ENCODE results near the gene CAVIN1. TPM values are rescaled to one million over a fixed set of nuclear protein-coding genes. Genes with fewer than 3 reads are reported as not detected.
"Not testable (repeated sequence)": the region's sequence is repeated elsewhere in the genome, so short reads cannot be mapped to it uniquely, and the experiment has no call there.

CAVIN1 gene
- 192 and 215 TPM in 2 replicates for total RNA-seq (2014; rRNA removed; shearing (Covaris generic))

- peak; percentile 97 for DNase-seq (ENCODE audit: low read depth)
Observed at GRCh38 chr17:42422958-42423712, at the start of gene CAVIN1. Gene CAVIN1, minus strand, starts transcription at chr17:42423256. Its CDS starts 159 bp downstream, at chr17:42423097.

- no peak for DNase-seq (ENCODE audit: low read depth)
Observed at GRCh38 chr17:42467889-42468288, 44.8 kb upstream of the CAVIN1 start.

- no peak for DNase-seq (ENCODE audit: low read depth)
Observed at GRCh38 chr17:42463976-42464400, 40.9 kb upstream of the CAVIN1 start.

- no peak for DNase-seq (ENCODE audit: low read depth)
Observed at GRCh38 chr17:42460371-42460770, 37.3 kb upstream of the CAVIN1 start.

- DNase-seq (ENCODE audit: low read depth): peak; percentile 20
Observed at GRCh38 chr17:42459801-42460281, 36.8 kb upstream of the CAVIN1 start.

GRCh38 chr17:42459256-42459800 is 36.3 kb upstream of the CAVIN1 start:
- DNase-seq (ENCODE audit: low read depth): peak; percentile 51

GRCh38 chr17:42458497-42459255 is 35.6 kb upstream of the CAVIN1 start, which contains the start of gene ATP6V0A1:
Gene ATP6V0A1, plus strand, starts transcription at chr17:42458878. Its CDS starts 2,017 bp downstream, at chr17:42460895.
- DNase-seq (ENCODE audit: low read depth): peak; percentile 87

GRCh38 chr17:42457107-42457792 is 34.2 kb upstream of the CAVIN1 start:
- DNase-seq (ENCODE audit: low read depth): no peak

GRCh38 chr17:42456223-42457106 is 33.4 kb upstream of the CAVIN1 start:
- DNase-seq (ENCODE audit: low read depth): peak; percentile 34

GRCh38 chr17:42454987-42455386 is 31.9 kb upstream of the CAVIN1 start:
- not testable (repeated sequence) for DNase-seq (ENCODE audit: low read depth)

GRCh38 chr17:42453439-42453838 is 30.4 kb upstream of the CAVIN1 start:
- no peak for DNase-seq (ENCODE audit: low read depth)

GRCh38 chr17:42451270-42451669 is 28.2 kb upstream of the CAVIN1 start:
- DNase-seq (ENCODE audit: low read depth): not testable (repeated sequence)

- DNase-seq (ENCODE audit: low read depth): not testable (repeated sequence)
Observed at GRCh38 chr17:42449838-42450237, 26.8 kb upstream of the CAVIN1 start.

- DNase-seq (ENCODE audit: low read depth): not testable (repeated sequence)
Observed at GRCh38 chr17:42449176-42449575, 26.1 kb upstream of the CAVIN1 start.

GRCh38 chr17:42442196-42442565 is 19.1 kb upstream of the CAVIN1 start:
- DNase-seq (ENCODE audit: low read depth): no peak

- DNase-seq (ENCODE audit: low read depth): no peak
Observed at GRCh38 chr17:42441371-42442195, 18.5 kb upstream of the CAVIN1 start.

GRCh38 chr17:42438600-42439567 is 15.8 kb upstream of the CAVIN1 start:
- no peak for DNase-seq (ENCODE audit: low read depth)

GRCh38 chr17:42436391-42436790 is 13.3 kb upstream of the CAVIN1 start:
- DNase-seq (ENCODE audit: low read depth): peak; percentile 69

GRCh38 chr17:42431758-42432161 is 8.7 kb upstream of the CAVIN1 start:
- DNase-seq (ENCODE audit: low read depth): no peak

Measured in Daoy (cell line).